GM12892 (cell line): ENCODE results near the gene PON3.

Source experiments
- POLR2A ChIP-seq: IDR thresholded peaks from 2 replicates; pipeline ENCODE4 v1.6.1; 2011; ENCODE audit warnings: low read depth, low read length, control low read depth
- POLR2AphosphoS5 ChIP-seq: IDR thresholded peaks from 2 replicates; pipeline ENCODE4 v1.6.1; 2011; ENCODE audit warnings: low read depth, low read length, control low read depth

DNA sequence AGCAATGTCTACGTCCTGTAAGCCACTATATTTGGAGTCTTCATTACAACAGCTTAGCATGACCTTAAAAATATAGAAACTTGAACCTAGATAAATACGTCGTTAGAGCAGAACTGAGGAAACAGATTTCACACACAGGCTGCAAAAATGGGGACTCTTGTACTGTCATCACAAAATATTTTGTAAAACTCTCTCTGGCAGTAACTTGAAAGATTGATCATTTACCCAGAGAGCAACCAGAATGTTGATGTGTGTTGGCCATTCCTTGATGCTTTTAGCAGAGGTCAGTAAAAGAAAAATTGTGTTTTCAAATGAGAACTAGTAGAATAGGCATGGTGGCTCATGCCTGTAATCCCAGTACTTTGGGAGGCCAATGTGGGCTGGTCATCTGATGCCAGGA, 57.3 kb downstream of the PON3 start:
- TF ChIP-seq POLR2A: no peak
- TF ChIP-seq POLR2AphosphoS5: no peak
